Measurements from ENCODE around the gene CCNK. TPM values are rescaled to one million over a fixed set of nuclear protein-coding genes. Genes with fewer than 3 reads are reported as not detected.
A peak's percentile ranks its signal among the peaks of the same experiment; 100 is the strongest.

The CCNK gene
- total RNA-seq, 1 donor from 2014 or later: 66.2 TPM

DNA sequence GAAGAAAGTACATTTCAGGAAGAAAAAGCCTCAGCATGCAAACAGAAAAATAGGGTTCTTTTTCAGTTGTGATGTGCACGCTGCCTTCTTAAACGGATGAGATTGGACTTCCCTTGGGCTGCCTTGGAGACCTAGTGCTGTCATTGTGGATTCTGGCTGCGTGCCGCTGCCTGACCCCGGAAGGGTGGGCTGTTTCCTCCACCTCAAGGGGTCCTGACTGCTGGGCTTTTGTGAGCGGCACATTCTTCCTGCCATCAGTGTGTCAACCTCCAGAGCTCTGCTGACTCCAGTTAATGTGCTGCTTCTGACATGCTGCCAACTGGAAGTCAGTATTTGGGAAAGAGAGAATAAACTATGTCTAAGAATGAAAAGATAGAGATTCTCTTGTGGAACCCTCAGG, 25.1 kb downstream of the CCNK start:
- no peaks in the 10 kb centered on the region for H3K4me1 Mint-ChIP-seq (ENCODE audit: unreplicated experiment)
- no peaks in the 10 kb centered on the region for H3K9me3 Mint-ChIP-seq
- H3K4me3 Mint-ChIP-seq: no peak overlapping the region
- H3K36me3 Mint-ChIP-seq: peaks cover 30% of the 10 kb centered on the region
- H3K27me3 Mint-ChIP-seq: no peaks in the 10 kb centered on the region
- no peak for TF ChIP-seq CTCF (conservative IDR thresholded peaks at IDR 0.05)
- H3K27ac Mint-ChIP-seq: peak overlapping the region; percentile 12
- no peak for DNase-seq (ENCODE audit: extremely low spot score, unreplicated experiment)

DNA sequence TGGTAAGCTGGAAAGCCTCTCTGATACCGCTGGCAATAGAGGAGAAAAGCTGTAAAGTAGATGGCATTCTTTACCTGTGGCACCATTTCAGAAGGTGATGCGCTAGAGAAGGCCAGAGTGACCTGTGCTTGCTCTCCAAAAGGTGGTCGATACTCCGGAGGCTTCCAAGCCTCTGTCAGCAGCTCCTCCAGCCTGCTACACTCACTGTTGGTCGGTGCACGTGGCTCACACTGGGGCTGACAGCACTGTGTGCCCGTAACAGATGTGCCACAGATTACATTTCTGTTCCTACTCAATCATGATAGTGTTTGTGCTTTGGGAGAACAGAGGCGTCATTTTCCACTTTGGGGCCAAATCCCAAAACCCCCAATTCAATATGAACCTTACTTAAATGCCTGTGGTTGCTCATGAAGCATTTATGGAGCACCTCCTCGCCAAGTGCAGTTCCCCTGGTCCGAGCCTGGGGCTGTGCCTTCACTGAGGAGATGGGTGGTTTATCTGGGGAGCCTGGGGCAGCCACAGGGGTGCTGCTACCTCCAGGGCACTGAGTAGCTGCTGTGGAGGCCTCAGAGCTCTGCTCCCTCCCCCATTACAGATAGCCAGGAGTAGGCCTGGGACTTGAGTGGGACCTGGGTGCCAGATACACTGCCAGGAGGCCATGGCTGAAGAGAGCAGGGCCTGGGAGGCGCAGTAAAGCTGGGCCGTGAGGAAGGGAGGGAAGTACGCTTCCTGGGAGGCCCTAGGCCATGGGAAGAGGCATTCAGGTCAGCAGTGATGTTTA, 26.8 kb downstream of the CCNK start:
- Mint-ChIP-seq H3K27ac (peak overlapping the region; percentile 62), H3K27me3 (no peaks in the 10 kb centered on the region), H3K9me3 (no peaks in the 10 kb centered on the region), H3K4me1 (ENCODE audit: unreplicated experiment) (peaks cover 5% of the 10 kb centered on the region), H3K4me3 (no peak overlapping the region), H3K36me3 (peaks cover 24% of the 10 kb centered on the region)
- DNase-seq (ENCODE audit: extremely low spot score, unreplicated experiment): peak; percentile 59
- no peak for TF ChIP-seq CTCF (conservative IDR thresholded peaks at IDR 0.05)

DNA sequence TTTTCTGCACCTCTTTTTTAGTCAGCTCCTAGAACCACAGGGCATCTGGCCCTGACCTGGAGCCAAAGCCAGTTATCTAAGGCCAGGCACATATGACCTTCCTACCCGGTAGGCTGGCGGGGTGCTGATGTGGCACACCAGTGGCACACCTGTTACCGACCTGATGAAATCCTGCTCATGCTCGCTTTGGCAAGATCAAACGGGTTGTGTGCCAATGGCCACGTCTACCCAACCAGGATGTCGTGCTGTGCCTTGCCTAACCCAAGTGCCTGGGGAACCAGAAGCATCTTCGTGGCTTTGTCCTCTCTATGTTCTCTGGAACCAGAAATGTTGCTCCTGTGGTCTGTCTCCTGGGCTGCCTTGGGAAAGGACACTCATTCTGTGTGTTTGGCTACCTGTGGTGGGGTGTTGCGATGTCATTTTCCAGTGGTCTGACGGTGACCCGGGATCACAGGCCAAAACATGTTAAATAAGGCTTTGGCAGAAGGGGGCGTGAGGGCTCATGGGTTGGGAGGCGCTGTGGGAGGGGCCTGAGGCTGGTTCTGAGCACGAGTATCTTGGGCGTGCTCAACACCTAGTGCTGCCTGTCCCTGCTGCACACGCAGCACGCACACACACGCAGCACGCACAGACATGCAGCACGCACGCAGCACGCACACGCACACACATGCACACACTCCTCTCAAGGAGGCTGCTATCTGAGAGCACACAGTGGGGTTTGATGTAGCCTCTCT, 27.9 kb downstream of the CCNK start:
- Mint-ChIP-seq H3K36me3 (peaks cover 18% of the 10 kb centered on the region), H3K27ac (peak overlapping the region; percentile 62), H3K4me3 (no peak overlapping the region), H3K9me3 (no peaks in the 10 kb centered on the region), H3K4me1 (ENCODE audit: unreplicated experiment) (peaks cover 5% of the 10 kb centered on the region), H3K27me3 (no peaks in the 10 kb centered on the region)
- no peak for TF ChIP-seq CTCF (conservative IDR thresholded peaks at IDR 0.05)
- DNase-seq (ENCODE audit: extremely low spot score, unreplicated experiment): peak; percentile 52

GRCh38 chr14:99509871-99510555, 28.8 kb downstream of the CCNK start:
- peaks cover 5% of the 10 kb centered on the region for H3K4me1 Mint-ChIP-seq (ENCODE audit: unreplicated experiment)
- peak; percentile 60 for DNase-seq (ENCODE audit: extremely low spot score, unreplicated experiment)
- H3K4me3 Mint-ChIP-seq: no peak overlapping the region
- TF ChIP-seq CTCF (conservative IDR thresholded peaks at IDR 0.05): no peak
- H3K9me3 Mint-ChIP-seq: no peaks in the 10 kb centered on the region
- peaks cover 11% of the 10 kb centered on the region for H3K36me3 Mint-ChIP-seq
- peak overlapping the region; percentile 62 for H3K27ac Mint-ChIP-seq
- no peaks in the 10 kb centered on the region for H3K27me3 Mint-ChIP-seq

DNA sequence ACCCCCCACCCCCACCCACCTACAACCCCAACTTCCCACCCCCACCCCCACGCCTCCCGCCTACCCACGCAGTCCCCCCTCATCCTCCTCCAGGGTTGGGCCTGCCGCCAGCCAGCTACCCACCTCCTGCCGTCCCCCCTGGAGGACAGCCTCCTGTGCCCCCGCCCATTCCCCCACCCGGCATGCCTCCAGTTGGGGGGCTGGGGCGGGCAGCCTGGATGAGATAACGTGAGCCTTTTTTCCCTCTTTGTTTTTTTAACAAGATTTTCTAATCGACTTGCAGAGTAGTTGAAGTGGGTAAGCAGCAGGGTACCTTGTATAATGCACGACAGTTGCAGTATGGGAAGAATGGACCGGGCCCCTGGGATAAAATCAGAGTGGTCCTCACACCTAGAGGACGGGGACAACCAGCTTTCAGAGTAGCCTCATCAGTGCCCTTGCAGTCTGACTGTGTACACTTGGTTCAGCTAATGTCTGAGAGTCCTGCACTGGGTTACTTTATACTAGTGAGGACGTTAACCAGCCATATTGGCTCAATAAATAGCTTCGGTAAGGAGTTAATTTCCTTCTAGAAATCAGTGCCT, 29.4 kb downstream of the CCNK start:
- Mint-ChIP-seq H3K36me3 (peaks cover 8% of the 10 kb centered on the region), H3K4me1 (ENCODE audit: unreplicated experiment) (peaks cover 5% of the 10 kb centered on the region), H3K9me3 (no peaks in the 10 kb centered on the region), H3K4me3 (no peak overlapping the region), H3K27ac (peak overlapping the region; percentile 48), H3K27me3 (no peaks in the 10 kb centered on the region)
- DNase-seq (ENCODE audit: extremely low spot score, unreplicated experiment): peak; percentile 40
- TF ChIP-seq CTCF (conservative IDR thresholded peaks at IDR 0.05): no peak

All from type B pancreatic cell (in vitro differentiated cells).